Stimulated activated CD8-positive, alpha-beta memory T cell treated with anti-CD3 and anti-CD28 coated beads, Interleukin-7, amount 100 ng/mL, for 48 hours (primary cell): ENCODE data around the gene ARF1.
A peak's percentile ranks its signal among the peaks of the same experiment; 100 is the strongest.

Experiments used
- DNase-seq, 2 donors: peaks; one replicate each; pipeline ENCODE4 v3.0.0-alpha.2; 2020; ENCODE audit warnings: low read depth in 1 of 2; ENCODE audit errors: extremely low read depth in 1 of 2

Gene ARF1

DNA sequence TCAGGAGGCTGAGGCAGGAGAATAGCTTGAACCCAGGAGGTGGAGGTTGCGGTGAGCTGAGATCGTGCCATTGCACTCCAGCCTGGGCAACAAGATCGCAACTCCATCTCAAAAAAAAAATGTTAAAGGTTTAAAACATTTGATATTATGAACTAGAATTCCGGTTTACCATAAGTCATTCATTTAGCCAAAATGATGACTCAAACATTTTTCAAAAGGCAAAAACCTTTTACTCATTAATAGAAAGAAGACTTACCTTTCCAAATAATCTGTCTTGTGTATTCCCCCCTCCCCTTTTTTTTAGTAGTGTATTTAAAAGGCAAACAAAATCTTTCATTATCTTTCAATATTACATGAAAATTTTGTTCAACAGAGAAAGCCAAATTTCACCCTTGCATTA lies 34.8 kb downstream of the ARF1 start:
- no peak for DNase-seq

DNA sequence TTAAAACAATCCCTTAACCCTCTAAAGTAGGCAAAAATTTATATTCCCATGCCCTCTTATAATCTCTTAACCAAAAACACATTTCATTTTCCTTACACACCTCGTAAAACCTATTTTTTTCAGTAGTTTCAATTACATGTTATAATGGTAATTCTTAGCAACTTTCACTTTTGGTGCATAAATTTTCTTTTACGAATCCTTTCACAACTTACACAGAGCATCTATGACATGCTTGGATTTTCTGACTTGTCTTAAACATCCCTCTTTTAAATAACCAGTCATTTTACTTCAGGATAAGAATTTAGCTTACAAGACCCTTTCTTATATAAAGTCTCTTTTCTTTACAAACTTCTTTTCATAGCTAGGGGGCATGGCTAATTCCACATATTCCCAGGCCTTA lies 35.5 kb downstream of the ARF1 start:
- no peak for DNase-seq

DNA sequence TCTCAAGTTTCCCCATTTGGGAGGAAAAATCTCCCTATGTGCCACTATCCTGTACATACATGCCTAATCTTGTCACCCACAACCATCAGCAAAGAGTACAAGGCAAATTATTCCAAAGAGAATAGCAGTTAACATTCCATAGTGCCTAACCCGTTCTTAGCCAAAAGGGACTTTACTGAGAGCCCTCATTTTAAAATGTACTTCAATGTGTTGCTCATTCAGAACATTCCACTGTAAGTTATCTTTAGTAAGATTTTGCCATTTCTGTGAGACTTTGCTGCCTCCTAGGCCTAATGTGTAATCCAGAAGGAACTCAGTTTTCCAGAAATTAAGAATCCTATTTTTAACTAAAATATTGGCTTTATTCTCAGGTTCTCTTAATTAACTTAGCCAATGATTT lies 37.8 kb downstream of the ARF1 start:
- no peak for DNase-seq

DNA sequence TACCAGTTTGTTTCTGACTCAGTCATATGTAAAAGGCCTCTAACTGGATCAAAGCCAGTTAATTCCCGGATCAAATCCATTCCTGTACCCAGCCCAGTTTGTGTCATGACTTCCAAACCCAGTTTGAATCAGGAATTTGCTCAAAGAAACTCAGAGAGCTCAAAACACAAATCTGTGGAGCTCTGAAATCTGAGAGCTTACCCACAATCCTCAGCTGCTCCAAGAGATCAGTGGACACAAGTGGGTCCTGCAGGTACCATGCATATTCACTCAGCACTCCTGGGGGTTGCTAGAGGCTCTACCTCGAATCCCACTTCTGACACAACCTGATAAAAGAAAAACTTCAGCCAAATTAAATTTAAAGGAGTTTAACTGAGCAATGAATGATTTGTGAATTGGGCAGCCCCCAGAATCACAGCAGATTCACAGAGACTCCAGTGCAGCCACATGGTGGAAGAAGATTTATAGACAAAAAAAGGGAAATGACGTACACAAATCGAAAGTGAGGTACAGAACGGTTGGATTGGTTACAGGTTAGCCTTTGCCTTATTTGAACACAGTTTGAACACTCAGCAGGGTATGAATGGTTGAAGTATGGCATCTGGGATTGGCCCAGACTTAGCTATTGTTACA lies 38.5 kb downstream of the ARF1 start:
- no peak for DNase-seq

DNA sequence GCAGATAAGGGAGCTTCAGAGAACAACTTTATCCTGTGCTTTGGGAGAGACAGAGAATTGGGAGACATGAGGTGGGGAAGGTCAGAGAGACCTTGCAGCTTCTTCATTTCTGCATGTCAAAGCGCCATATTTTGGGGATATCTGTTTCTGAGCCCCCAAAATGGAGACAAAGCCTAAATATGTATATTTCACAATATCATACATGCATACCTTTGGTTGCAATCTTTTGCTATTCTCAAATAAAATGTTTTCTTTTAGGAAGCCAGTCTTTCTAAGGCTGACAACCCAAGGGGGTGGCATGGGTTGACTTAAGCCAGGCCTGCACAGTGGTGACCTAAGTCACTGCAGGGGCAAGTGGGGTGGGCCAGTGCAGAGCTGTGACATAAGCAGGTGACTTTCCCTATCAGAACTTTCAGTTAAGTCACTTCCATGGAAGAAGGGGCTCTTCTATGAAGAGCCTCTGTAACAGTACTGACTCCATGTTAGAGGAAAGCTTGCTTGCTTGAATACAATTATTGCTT lies 40.5 kb downstream of the ARF1 start:
- no peak for DNase-seq

DNA sequence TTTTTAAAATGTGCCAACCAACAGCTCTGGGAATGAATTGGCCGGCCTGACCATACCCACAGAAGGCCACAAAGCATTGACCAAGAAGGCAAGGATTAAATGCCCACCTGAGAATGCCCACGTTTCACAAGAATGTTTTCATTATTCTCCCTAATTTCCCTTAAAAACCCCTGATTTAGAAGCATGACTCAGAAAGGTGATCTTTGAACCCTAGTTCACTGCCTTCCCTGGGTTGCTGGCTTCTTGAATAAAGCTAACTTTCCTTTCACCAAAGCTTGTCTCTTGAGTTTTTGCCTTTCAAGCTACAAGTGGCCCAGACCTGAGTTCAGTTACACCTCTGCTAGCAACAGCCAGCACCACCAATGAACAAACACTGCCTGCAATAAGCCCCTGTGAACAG lies 41.0 kb downstream of the ARF1 start:
- no peak for DNase-seq

DNA sequence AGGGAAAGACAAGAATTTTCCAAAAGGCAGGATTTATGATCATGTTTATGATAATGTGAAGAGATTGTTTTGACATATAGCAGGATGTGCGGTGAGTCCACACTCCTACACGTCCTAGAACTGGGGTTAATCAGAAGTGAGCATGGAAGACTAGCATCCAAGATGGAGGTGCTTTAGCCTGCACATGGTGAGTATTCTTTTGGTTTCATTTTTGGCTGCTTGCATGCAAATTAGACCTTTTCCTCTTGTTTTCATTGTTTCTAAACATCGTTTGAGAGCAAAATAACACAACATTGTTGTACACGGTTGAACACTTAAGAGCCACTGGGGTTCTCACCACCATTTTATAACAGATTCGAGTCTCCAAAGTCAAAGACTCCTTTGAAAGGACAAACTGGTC lies 42.7 kb downstream of the ARF1 start:
- DNase-seq = no peak

DNA sequence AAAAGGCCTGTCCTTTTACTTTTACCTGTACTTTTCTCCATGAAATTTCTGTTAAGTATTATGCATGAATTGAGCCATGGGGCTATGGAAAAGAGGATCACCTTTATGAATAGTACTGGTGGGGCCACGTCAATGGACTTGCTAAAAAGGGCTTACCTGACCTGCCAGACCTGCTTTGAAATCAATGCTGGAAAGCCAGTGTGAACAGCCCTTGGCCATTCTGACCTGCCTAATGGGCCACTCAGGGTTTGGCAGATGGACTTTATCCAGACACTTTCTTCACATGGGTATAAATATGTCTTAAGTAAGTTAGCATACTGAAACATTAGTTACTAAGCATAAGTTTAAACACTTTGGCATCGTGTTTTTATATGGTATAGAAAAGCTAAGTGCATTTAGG lies 49.3 kb downstream of the ARF1 start:
- no peak for DNase-seq

DNA sequence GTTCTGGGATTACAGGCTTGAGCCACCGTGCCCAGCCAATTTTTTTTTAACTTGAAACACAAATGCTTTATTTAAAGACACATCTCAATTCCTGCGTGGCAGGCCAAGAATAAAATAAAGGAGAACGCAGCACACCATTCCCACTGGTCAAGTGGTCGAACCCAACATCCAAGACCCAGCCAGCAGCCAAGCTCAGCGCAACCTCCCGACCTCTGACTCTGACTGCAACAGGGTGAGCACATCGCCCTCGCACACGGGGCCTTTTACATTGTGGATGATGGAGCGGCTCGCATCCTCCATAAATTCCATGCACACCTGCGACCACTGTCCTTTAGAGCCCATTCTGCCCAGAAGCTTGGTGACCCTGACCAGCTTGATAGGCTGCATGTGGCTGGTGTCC lies 52.1 kb downstream of the ARF1 start:
- no peak for DNase-seq

DNA sequence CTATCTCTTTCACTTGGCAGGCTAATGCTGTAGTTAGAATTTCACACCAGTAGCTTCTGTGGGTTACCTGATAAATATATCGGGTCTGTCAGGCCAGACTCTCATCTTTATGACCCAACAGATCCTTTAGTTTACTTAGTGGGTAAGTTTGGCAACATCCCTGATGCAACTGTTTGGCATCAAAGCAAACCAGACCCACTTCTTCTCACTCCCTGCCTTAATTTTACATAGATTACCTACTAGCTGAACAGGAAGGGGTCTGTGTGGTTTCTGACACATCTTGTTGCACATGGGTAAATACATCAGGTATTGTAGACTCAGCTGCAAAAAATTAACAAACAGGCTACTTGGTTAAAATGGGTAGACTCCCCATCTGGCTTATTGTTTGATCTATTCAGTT lies 54.4 kb downstream of the ARF1 start:
- no peak for DNase-seq

DNA sequence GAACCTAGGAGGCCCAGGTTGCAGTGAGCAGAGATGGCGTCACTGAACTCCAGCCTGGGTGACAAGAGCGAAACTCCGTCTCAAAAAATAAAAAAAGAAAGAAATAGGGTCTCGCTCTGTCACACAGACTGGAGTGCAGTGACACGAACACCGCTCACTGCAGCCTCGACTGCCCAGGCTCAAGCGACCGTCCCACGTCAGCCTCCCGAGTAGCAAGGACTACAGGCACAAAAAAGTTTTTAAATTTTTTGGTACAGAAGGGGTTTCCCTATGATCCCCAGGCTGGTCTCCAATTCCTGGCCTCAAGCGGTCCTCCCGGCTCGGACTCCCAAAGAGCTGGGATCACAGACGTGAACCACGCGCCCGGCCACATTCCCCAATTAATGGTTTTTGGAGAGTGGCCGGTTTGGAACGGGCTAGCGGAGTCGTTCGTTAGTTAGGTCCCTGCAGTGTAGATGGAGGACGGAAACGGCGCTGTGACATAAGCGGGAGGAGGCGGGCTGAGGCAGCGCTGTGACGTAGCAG lies 57.0 kb downstream of the ARF1 start:
- no peak for DNase-seq

DNA sequence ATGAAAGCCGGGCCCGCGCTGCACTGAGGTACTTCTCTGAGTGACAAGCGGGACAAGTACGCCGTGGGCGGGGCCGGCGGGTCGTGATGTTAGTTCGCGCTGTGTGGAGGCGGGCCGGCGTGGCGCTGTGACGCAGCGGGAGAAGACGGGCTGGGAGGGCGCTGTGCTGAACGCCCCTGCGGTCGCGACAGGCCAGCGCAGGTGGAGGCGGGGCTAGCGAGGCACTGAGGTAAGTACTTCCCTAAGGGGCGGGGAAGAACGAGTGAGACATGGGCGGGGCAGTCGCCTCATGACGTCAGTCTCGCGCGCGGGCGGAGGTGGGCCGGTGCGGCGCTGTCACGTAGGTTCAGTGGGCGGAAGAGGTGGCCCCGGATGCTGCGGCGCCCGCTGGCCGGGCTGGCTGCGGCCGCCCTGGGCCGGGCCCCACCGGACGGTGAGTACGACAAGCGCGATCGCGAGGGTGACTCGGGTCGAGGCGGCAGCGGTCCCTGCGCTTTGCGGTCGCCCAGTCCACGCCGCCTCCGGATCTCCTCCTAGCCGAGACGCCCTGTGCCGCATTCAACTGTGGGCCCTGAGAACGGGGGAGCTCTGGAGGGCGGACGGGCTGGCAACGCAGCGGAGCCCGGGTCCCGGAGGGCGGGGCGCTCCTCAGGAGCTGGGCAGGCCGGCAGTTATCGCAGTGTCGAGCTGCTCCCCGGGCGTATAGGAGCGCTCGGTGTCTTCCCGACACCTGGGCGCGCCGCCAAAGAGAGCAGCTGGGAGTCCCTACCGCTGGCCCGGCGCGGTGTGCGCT lies 57.6 kb downstream of the ARF1 start, which contains the start of gene GUK1:
GUK1 (plus strand) TSS at position 349 of the 793 bp plus-strand sequence; CDS start at position 373, 24 bp downstream.
- DNase-seq = peak; percentile 100

DNA sequence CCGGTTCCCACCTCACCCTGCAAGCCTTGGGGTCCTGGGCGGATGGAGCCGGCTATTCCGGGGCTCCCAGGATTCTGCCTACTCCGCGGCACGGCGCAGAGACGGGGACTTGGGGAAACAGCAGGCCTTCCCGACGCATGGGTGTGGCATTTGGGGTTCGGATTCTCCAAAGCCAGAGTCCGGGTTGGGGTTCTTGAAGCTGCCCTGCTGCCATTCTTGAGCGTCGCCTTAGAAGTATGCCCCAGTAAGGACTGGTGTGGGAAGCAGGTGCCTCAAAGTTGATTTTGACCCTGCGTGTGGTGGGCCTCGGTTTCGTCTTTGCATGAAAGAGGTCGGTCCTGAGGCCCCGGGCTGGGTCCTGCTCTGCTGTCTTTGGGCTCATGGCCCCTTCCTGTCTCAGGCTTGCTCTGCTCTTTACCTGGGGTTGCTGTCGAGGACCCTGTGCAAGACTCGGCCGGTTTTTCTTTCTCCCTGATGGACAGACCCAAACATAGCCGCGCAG lies 58.3 kb downstream of the ARF1 start:
- no peak for DNase-seq

DNA sequence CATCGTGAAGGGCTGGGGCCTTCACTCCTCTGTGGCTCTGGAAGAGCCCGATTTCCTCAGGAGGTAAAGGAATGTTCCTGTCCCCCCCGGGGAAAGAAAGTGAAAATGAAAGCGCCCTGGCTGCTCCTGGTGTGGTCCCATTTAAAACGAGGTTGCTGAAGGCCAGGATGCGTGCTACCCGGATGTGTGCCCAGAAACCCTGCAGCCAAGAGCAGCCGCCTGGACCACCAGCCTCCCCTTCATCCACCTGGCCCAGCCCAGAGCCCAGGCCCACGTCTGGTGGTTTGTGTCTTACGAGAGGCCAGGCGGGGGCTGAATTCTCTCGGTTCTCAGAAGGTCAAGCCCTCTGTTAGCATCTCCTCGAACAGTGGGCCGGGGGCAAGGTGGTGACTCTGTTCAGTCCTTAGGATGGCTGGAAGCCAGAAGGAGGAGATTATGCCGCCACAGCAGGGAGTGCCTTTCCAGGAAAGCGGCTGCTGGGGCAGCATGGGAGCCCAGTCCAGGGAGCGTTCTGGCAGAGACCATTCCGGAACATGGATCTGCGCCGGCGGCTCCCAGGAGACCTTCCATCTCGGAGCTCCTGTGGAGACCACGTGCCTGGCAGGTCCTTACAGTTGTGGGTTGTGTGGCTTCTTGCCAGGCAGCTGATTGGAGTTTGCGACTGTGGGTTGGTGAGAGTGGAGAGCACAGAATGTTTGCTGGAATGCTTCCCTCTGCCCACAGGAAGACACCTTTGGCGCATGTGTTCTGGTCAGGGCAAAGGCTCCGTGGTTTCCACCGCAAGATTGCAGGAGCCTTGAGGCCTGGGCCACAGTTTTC lies 58.9 kb downstream of the ARF1 start:
- DNase-seq = no peak

DNA sequence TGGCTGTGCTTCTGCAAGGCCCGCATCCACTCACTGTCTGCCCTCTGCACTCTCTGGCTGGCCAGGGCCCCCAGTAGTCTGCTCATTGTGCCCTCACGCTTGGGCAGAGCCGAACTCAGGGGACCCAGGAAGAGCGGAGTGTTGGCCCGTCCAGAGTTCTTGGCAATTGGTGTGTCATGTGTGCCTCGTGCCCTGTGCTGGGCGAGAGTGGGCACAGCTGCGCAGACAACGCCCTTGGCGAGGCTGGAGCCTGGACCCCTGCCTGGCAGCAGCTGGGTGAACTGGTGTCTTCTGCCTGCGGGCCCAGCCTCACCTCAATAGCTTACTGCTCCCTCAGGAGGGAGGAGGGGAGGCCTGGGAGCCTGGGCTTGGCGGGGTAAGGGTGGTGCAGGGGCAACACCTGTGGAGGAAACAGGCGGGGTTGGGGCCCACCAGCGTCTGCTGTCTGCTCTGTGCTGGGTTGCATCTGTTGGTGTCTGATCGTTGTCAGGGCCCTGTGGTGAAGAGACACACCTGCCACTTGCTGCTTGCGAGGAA lies 59.7 kb downstream of the ARF1 start:
- no peak for DNase-seq

DNA sequence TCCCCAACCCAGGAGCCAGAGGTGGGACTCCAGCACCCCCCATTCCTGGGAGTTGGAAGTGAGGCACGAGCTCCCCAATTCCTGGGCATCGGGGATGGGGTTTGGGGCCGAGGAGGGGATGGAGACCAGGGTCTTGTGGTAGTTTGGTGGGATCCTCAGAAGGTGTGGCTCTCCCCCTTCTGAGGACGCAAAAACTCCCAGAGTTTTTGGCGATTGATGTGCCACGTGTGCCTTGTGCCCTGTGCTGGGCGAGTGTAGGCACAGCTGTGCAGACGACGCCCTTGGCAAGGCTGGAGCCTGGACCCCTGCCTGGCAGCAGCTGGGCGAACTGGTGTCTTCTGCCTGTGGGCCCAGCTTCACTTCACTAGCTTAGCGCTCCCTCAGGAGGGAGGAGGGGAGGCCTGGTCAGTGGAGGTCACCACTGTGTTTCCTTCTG lies 60.2 kb downstream of the ARF1 start:
- DNase-seq = no peak

DNA sequence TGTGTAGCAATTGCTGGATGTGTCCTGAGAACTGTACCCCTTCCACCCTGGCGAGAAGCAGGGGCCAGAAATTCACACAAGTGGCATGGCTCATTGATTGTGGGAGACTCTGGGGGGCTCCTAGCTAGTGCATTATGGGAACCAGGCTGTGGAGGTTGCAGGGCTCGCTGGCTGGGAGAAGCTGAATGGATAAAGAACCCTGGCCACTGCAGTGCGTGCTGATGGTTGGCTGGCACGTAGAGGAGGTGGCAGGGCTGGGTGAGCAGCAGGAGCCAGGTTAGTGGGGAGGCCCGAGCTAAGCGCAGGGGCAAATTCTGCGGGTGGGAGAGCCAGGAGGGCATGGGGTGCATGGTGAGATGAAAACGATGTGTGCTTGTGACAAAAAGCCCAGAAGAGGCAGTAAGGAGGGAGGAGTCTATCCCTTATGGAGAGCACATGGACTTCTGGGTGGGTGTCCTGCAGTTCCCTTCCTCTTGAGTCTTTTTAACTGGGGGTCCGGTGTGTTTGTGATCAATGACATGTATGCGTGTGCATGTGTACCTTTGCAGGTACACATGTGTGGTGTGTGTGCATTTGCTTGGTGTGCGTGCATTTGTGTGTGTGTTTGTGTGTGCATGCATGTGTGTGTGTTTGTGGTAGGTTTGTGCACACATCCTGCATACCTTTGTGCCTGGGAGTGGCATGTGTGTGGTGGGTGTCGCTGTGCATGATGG lies 61.1 kb downstream of the ARF1 start:
- DNase-seq = no peak

DNA sequence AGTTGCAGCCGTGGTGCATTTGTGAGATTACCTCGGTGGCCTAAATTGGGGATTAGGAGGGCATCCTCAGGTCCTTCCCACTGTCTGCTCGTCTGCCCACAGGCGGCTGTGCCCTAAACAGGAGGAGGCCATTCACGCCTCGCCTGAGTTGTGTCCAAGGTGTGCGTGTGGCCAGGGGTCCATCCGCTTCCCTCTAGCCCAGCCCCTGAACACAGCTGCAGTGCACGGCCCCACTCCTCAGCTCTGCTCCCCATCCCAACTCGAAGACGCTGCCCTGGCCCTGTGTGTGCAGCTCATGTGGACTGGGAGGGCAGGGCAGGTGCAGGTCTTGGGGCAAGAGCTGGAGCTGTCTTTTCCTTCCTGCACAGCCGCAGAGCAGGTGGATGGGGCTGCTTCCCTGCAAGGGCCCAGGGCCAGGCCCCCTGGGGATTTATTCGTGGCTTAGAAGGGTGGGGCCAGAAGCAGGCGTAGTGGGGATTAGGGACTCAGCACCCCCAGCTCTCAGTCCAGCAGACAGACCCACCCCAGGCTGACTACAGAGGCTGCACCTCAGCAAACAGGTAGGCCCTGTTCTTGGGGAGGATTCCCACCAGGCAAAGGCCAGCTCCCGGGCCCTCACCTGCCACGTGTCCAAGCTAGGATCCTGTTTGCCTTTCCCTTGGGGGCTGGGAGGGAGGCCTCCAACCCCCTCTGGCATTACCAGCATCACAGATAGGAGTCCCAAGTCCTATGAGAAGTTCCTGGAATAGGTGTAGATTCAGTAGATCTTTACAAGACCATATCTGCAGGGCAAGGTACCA lies 61.9 kb downstream of the ARF1 start:
- no peak for DNase-seq

DNA sequence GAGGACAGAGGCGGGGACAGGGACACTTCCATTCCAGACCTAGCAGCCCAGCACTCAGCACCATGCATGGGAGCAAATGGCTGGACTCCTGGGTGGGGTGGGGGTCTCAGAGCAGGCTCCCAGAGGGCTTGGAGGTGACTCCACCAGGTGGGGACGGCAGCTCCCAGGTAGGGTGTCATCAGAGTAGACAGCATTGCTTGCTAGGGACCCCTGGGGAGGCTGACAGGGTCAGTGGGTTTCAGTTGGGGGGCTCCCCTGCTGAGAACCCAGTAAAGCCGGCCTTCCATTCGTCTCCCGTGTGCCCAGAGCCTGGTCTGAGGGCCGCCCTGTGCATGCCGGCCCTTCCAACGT lies 62.5 kb downstream of the ARF1 start:
- DNase-seq = no peak
